DND-41 (cell line): Measurements from ENCODE around the gene ARHGAP1.

Source experiments
- ATAC-seq: fragments of 200-7000 bp; cut with Tn5 transposase; 3 replicates; pipeline ENCODE4 v1.9.1; 2021; ENCODE audit warnings: low read depth; ENCODE audit not compliant: insufficient read depth
- DNase-seq: peaks from one replicate; pipeline ENCODE4 v3.0.0-alpha.2; 2020
- H2AFZ ChIP-seq: 2 replicates; pipeline ENCODE4 v1.6.0; 2012; ENCODE audit warnings: low read depth, low read length
- H3K27ac ChIP-seq: 2 replicates; pipeline ENCODE4 v1.5.1; 2012; ENCODE audit warnings: low read length, inconsistent platforms
- H3K27me3 ChIP-seq: fragments of 200-600 bp; sonication (generic); 2 replicates; pipeline ENCODE4 v1.6.0; 2012; ENCODE audit warnings: low read length, mild to moderate bottlenecking, inconsistent platforms; ENCODE audit not compliant: insufficient read depth, poor library complexity
- H3K36me3 ChIP-seq: 2 replicates; pipeline ENCODE4 v1.5.1; 2012; ENCODE audit warnings: low read length, inconsistent platforms; ENCODE audit not compliant: insufficient read depth
- H3K4me1 ChIP-seq: 2 replicates; pipeline ENCODE4 v1.5.1; 2012; ENCODE audit warnings: mild to moderate bottlenecking, low read length; ENCODE audit not compliant: insufficient read depth
- H3K4me2 ChIP-seq: 2 replicates; pipeline ENCODE4 v1.6.0; 2012; ENCODE audit warnings: mild to moderate bottlenecking, moderate library complexity, low read length, inconsistent platforms; ENCODE audit not compliant: insufficient read depth
- H3K4me3 ChIP-seq, 2 experiments: fragments of 200-600 bp in 1 of 2; shearing (Covaris generic) in 1 of 2; 2 replicates each; pipeline ENCODE4 v1.5.1; 2012 to 2016; ENCODE audit warnings: inconsistent platforms in 2 of 2, low read length in 2 of 2, mild to moderate bottlenecking in 2 of 2, low read depth in 1 of 2, moderate library complexity in 1 of 2
- H3K79me2 ChIP-seq: 2 replicates; pipeline ENCODE4 v1.6.0; 2012; ENCODE audit warnings: low read length, inconsistent platforms; ENCODE audit not compliant: insufficient read depth
- H3K9ac ChIP-seq: 2 replicates; pipeline ENCODE4 v1.6.0; 2012; ENCODE audit warnings: low read depth, mild to moderate bottlenecking, inconsistent platforms, low read length, moderate library complexity
- H3K9me3 ChIP-seq: 2 replicates; pipeline ENCODE4 v1.5.1; 2012; ENCODE audit warnings: low read length, moderate library complexity, mild to moderate bottlenecking, inconsistent platforms; ENCODE audit not compliant: insufficient read depth, severe bottlenecking
- H4K20me1 ChIP-seq: 2 replicates; pipeline ENCODE4 v1.6.0; 2012; ENCODE audit warnings: low read length; ENCODE audit not compliant: insufficient read depth
- EZH2 ChIP-seq: IDR thresholded peaks from 3 replicates; pipeline ENCODE4 v1.6.1; 2012; ENCODE audit warnings: borderline replicate concordance, low read depth, mild to moderate bottlenecking, moderate library complexity, low read length, inconsistent platforms; ENCODE audit not compliant: severe bottlenecking
- TF ChIP-seq, protein P1 (sequence below): IDR thresholded peaks from 2 replicates; pipeline ENCODE4 v1.5.1; 2012; ENCODE audit warnings: borderline replicate concordance, low read length, moderate library complexity, mild to moderate bottlenecking; ENCODE audit not compliant: poor library complexity, severe bottlenecking; ENCODE audit errors: extremely low read depth

ARHGAP1 gene

DNA sequence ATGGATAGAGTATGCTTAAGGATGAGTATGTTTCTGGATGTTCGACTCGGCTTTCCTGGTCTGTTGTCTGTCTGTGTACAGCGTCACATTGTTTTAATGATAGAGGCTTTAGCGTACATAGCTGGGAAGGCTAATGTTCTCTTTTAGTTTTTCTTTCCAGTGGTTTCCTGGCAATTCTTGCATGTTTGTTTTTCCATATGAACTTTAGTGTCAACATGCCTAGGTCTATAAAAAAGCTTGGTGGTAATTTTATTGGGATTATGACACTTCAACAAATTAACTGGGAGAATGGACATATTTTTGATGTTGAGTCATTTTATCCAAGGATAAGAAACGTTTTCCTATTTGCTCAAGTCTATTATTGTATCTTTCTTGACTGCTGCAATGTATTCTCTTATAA is 36.2 kb upstream of the ARHGAP1 start:
- ATAC-seq: no peak
- H4K20me1 ChIP-seq: no peaks in the 10 kb centered on the region
- H3K9ac ChIP-seq: no peak overlapping the region
- H3K79me2 ChIP-seq: no peaks in the 10 kb centered on the region
- TF ChIP-seq, protein P1, sequence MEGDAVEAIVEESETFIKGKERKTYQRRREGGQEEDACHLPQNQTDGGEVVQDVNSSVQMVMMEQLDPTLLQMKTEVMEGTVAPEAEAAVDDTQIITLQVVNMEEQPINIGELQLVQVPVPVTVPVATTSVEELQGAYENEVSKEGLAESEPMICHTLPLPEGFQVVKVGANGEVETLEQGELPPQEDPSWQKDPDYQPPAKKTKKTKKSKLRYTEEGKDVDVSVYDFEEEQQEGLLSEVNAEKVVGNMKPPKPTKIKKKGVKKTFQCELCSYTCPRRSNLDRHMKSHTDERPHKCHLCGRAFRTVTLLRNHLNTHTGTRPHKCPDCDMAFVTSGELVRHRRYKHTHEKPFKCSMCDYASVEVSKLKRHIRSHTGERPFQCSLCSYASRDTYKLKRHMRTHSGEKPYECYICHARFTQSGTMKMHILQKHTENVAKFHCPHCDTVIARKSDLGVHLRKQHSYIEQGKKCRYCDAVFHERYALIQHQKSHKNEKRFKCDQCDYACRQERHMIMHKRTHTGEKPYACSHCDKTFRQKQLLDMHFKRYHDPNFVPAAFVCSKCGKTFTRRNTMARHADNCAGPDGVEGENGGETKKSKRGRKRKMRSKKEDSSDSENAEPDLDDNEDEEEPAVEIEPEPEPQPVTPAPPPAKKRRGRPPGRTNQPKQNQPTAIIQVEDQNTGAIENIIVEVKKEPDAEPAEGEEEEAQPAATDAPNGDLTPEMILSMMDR: no peak
- TF ChIP-seq EZH2: no peak
- DNase-seq: no peak
- H3K9me3 ChIP-seq: no peaks in the 10 kb centered on the region
- H3K4me3 ChIP-seq: no peak overlapping the region
- no peak overlapping the region for H3K4me2 ChIP-seq
- H3K27me3 ChIP-seq: no peaks in the 10 kb centered on the region
- peaks cover 7% of the 10 kb centered on the region for H3K36me3 ChIP-seq
- no peak overlapping the region for H3K27ac ChIP-seq
- no peak overlapping the region for H2AFZ ChIP-seq
- no peaks in the 10 kb centered on the region for H3K4me1 ChIP-seq

GRCh38 chr11:46736146-46736545 is 35.7 kb upstream of the ARHGAP1 start:
- no peaks in the 10 kb centered on the region for H4K20me1 ChIP-seq
- H3K4me3 ChIP-seq: no peak overlapping the region
- no peak for DNase-seq
- no peaks in the 10 kb centered on the region for H3K79me2 ChIP-seq
- ATAC-seq: no peak
- H3K27me3 ChIP-seq: no peaks in the 10 kb centered on the region
- H3K9me3 ChIP-seq: no peaks in the 10 kb centered on the region
- H2AFZ ChIP-seq: no peak overlapping the region
- no peak overlapping the region for H3K9ac ChIP-seq
- H3K4me2 ChIP-seq: no peak overlapping the region
- no peaks in the 10 kb centered on the region for H3K4me1 ChIP-seq
- no peak overlapping the region for H3K27ac ChIP-seq
- no peak for TF ChIP-seq EZH2
- TF ChIP-seq, protein P1: no peak
- peaks cover 2% of the 10 kb centered on the region; the same call in 1 of the 2 replicates for H3K36me3 ChIP-seq

DNA sequence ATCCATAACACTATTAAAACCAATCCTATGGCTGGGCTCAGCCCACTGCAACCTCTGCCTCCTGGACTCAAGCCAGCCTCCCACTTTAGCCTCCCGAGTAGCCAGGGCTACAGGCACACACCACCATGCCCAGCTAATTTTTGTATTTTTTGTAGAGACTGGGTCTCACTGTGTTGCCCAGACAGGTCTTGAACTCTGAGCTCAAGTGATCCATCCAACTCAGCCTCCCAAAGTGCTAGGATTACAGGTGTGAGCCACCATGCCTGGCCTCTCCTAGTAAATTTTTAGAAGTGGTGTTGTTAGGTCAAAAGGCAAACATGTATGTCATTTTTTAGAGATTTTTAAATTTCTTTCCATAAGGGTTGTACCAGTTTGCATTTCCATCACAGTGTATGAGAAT is 32.8 kb upstream of the ARHGAP1 start:
- no peaks in the 10 kb centered on the region for H3K27me3 ChIP-seq
- TF ChIP-seq, protein P1: no peak
- no peak for TF ChIP-seq EZH2
- H3K36me3 ChIP-seq: no peaks in the 10 kb centered on the region
- H3K9ac ChIP-seq: no peak overlapping the region
- H3K4me1 ChIP-seq: no peaks in the 10 kb centered on the region
- H3K4me2 ChIP-seq: no peak overlapping the region
- no peak overlapping the region for H2AFZ ChIP-seq
- H3K27ac ChIP-seq: no peak overlapping the region
- no peaks in the 10 kb centered on the region for H4K20me1 ChIP-seq
- DNase-seq (no peak), ATAC-seq (no peak)
- H3K79me2 ChIP-seq: no peaks in the 10 kb centered on the region
- no peaks in the 10 kb centered on the region for H3K9me3 ChIP-seq
- H3K4me3 ChIP-seq: no peak overlapping the region

- no peak overlapping the region for H2AFZ ChIP-seq
- no peaks in the 10 kb centered on the region for H4K20me1 ChIP-seq
- H3K27ac ChIP-seq: no peak overlapping the region
- H3K9ac ChIP-seq: no peak overlapping the region
- H3K4me3 ChIP-seq: no peak overlapping the region
- TF ChIP-seq, protein P1: no peak
- no peak for TF ChIP-seq EZH2
- ATAC-seq (no peak), DNase-seq (no peak)
- no peak overlapping the region for H3K4me2 ChIP-seq
- no peaks in the 10 kb centered on the region for H3K79me2 ChIP-seq
- no peaks in the 10 kb centered on the region for H3K36me3 ChIP-seq
- no peaks in the 10 kb centered on the region for H3K4me1 ChIP-seq
- no peaks in the 10 kb centered on the region for H3K9me3 ChIP-seq
- H3K27me3 ChIP-seq: no peaks in the 10 kb centered on the region
Observed at GRCh38 chr11:46731545-46731944, 31.1 kb upstream of the ARHGAP1 start.
